HEK293 (cell line): ENCODE measurements around the gene OR1E2.

Experiments
- BCL11A ChIP-seq: fragments of 450-650 bp; formaldehyde crosslinking; IDR thresholded peaks from 2 replicates; pipeline ENCODE4 v1.5.1; 2016; ENCODE audit warnings: low read depth, missing biosample characterization, missing genetic modification characterization
- SETDB1 ChIP-seq: IDR thresholded peaks from one replicate; pipeline ENCODE4 v1.6.1; 2017; ENCODE audit warnings: mild to moderate bottlenecking, low read length, moderate library complexity, mixed read lengths; ENCODE audit not compliant: insufficient read length
- TRIM28 ChIP-seq: IDR thresholded peaks from 2 replicates; pipeline ENCODE4 v1.6.1; 2011; ENCODE audit warnings: low read length, control low read depth, borderline replicate concordance
- ZBTB1 ChIP-seq: fragments of 450-650 bp; formaldehyde crosslinking; IDR thresholded peaks from 2 replicates; pipeline ENCODE4 v1.5.1; 2016; ENCODE audit warnings: missing biosample characterization, missing genetic modification characterization
- ZBTB10 ChIP-seq: fragments of 450-650 bp; formaldehyde crosslinking; IDR thresholded peaks from 2 replicates; pipeline ENCODE4 v1.5.1; 2016; ENCODE audit warnings: missing biosample characterization, missing genetic modification characterization
- ZBTB20 ChIP-seq: fragments of 450-650 bp; formaldehyde crosslinking; IDR thresholded peaks from 2 replicates; pipeline ENCODE4 v1.5.1; 2016; ENCODE audit warnings: missing biosample characterization, missing genetic modification characterization
- ZNF174 ChIP-seq: fragments of 450-650 bp; formaldehyde crosslinking; IDR thresholded peaks from 2 replicates; pipeline ENCODE4 v1.5.0; 2017; ENCODE audit warnings: missing biosample characterization, mild to moderate bottlenecking, missing genetic modification characterization
- ZNF2 ChIP-seq: fragments of 450-650 bp; formaldehyde crosslinking; IDR thresholded peaks from 2 replicates; pipeline ENCODE4 v1.5.1; 2016; ENCODE audit warnings: missing biosample characterization, missing genetic modification characterization
- ZNF223 ChIP-seq: fragments of 450-650 bp; formaldehyde crosslinking; IDR thresholded peaks from 2 replicates; pipeline ENCODE4 v1.5.1; 2016; ENCODE audit warnings: missing biosample characterization, missing genetic modification characterization
- ZNF292 ChIP-seq: fragments of 450-650 bp; formaldehyde crosslinking; IDR thresholded peaks from 2 replicates; pipeline ENCODE4 v1.5.1; 2016; ENCODE audit warnings: low read depth, missing biosample characterization, missing genetic modification characterization, borderline replicate concordance
- TF ChIP-seq, protein P1 (sequence below): fragments of 450-650 bp; formaldehyde crosslinking; IDR thresholded peaks from 2 replicates; pipeline ENCODE4 v1.5.1; 2016; ENCODE audit warnings: missing biosample characterization, missing genetic modification characterization
- TF ChIP-seq, protein P2 (sequence below): fragments of 450-650 bp; formaldehyde crosslinking; IDR thresholded peaks from 2 replicates; pipeline ENCODE4 v1.5.0; 2017; ENCODE audit warnings: missing biosample characterization, missing genetic modification characterization, borderline replicate concordance
- TF ChIP-seq, protein P3 (sequence below): fragments of 450-650 bp; formaldehyde crosslinking; IDR thresholded peaks from 2 replicates; pipeline ENCODE4 v1.5.1; 2016; ENCODE audit warnings: missing biosample characterization, missing genetic modification characterization

- TF ChIP-seq, protein P1, sequence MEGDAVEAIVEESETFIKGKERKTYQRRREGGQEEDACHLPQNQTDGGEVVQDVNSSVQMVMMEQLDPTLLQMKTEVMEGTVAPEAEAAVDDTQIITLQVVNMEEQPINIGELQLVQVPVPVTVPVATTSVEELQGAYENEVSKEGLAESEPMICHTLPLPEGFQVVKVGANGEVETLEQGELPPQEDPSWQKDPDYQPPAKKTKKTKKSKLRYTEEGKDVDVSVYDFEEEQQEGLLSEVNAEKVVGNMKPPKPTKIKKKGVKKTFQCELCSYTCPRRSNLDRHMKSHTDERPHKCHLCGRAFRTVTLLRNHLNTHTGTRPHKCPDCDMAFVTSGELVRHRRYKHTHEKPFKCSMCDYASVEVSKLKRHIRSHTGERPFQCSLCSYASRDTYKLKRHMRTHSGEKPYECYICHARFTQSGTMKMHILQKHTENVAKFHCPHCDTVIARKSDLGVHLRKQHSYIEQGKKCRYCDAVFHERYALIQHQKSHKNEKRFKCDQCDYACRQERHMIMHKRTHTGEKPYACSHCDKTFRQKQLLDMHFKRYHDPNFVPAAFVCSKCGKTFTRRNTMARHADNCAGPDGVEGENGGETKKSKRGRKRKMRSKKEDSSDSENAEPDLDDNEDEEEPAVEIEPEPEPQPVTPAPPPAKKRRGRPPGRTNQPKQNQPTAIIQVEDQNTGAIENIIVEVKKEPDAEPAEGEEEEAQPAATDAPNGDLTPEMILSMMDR (tag by site-specific recombination) = no peak
- TF ChIP-seq BCL11A (no peak), ZNF174 (tag by site-specific recombination) (no peak), ZBTB1 (tag by site-specific recombination) (no peak), ZBTB10 (tag by site-specific recombination) (no peak), ZNF2 (tag by site-specific recombination) (no peak), ZNF223 (tag by site-specific recombination) (no peak), TRIM28 (no peak), SETDB1 (no peak), ZBTB20 (tag by site-specific recombination) (no peak), ZNF292 (tag by site-specific recombination) (no peak)
- TF ChIP-seq, protein P2, sequence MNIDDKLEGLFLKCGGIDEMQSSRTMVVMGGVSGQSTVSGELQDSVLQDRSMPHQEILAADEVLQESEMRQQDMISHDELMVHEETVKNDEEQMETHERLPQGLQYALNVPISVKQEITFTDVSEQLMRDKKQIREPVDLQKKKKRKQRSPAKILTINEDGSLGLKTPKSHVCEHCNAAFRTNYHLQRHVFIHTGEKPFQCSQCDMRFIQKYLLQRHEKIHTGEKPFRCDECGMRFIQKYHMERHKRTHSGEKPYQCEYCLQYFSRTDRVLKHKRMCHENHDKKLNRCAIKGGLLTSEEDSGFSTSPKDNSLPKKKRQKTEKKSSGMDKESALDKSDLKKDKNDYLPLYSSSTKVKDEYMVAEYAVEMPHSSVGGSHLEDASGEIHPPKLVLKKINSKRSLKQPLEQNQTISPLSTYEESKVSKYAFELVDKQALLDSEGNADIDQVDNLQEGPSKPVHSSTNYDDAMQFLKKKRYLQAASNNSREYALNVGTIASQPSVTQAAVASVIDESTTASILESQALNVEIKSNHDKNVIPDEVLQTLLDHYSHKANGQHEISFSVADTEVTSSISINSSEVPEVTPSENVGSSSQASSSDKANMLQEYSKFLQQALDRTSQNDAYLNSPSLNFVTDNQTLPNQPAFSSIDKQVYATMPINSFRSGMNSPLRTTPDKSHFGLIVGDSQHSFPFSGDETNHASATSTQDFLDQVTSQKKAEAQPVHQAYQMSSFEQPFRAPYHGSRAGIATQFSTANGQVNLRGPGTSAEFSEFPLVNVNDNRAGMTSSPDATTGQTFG (tag by site-specific recombination) = no peak
- TF ChIP-seq, protein P3, sequence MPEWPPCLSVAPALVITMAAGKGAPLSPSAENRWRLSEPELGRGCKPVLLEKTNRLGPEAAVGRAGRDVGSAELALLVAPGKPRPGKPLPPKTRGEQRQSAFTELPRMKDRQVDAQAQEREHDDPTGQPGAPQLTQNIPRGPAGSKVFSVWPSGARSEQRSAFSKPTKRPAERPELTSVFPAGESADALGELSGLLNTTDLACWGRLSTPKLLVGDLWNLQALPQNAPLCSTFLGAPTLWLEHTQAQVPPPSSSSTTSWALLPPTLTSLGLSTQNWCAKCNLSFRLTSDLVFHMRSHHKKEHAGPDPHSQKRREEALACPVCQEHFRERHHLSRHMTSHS (tag by site-specific recombination) = no peak
Observed at GRCh38 chr17:3433741-3434140, at the start of gene OR1E2.
